ENCODE data around the gene DAAM2.

Gene DAAM2

DNA sequence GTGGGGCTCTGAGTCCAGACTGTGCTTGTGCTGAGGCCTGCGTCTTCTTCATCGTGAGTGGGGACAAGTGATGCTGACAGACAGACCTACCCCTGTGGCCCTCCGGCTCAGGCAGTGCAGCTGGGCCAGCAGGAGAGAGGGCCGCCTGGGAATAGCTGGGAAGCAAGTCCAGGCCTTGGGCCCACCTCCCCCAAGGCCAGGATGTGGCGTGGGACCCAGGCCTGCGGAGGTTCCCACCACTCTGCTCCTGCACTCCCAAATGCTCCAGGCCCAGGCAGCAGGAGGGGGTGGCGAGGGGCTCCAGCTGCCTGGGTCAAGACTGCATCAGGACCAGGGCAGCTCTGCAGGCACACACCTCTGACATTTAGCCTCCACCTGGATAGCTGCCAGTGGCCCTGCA lies 38.3 kb downstream of the DAAM2 start:
- CTCF ChIA-PET = no interaction called here
- TF ChIP-seq ARNT (IDR thresholded peaks at IDR 0.05) = no peak
- TF ChIP-seq NFRKB (IDR thresholded peaks at IDR 0.05) = no peak
- no peak for TF ChIP-seq SUZ12 (IDR thresholded peaks at IDR 0.05)
- TF ChIP-seq L3MBTL2 (conservative IDR thresholded peaks at IDR 0.05) = no peak
- TF ChIP-seq FOXA1 (IDR thresholded peaks at IDR 0.05) = no peak
- no peak for TF ChIP-seq LEF1 (IDR thresholded peaks at IDR 0.05; ENCODE audit: borderline replicate concordance)

DNA sequence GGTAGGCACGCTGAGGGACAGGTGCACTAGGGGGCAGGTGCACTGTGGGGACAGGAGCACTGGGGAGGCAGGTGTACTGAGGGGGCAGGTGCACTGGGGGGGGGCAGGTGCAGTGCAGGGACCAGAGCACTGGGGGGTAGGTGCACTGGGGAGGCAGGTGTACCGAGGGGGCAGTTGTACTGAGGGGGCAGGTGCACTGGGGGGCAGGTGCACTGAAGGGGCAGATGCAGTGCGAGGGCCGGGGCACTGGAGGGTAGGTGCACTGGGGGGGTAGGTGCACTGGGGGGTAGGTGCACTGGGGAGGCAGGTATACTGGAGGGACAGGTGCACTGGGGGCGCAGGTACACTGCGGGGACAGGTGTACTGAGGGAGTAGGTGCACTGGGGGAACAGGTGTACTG lies 39.5 kb downstream of the DAAM2 start:
- TF ChIP-seq ELF4 (IDR thresholded peaks at IDR 0.05) (no peak), TARDBP (IDR thresholded peaks at IDR 0.05) (no peak), BHLHE40 (IDR thresholded peaks at IDR 0.05; ENCODE audit: borderline replicate concordance) (no peak), HDGF (IDR thresholded peaks at IDR 0.05; ENCODE audit: borderline replicate concordance) (no peak), NFRKB (IDR thresholded peaks at IDR 0.05) (no peak), LEF1 (IDR thresholded peaks at IDR 0.05; ENCODE audit: borderline replicate concordance) (no peak), FOXK2 (IDR thresholded peaks at IDR 0.05) (no peak), FOXM1 (IDR thresholded peaks at IDR 0.05; ENCODE audit: borderline replicate concordance) (no peak), SP1 (IDR thresholded peaks at IDR 0.05) (no peak), FOXA1 (IDR thresholded peaks at IDR 0.05) (no peak), SUZ12 (IDR thresholded peaks at IDR 0.05) (no peak), ZNF384 (IDR thresholded peaks at IDR 0.05) (no peak), L3MBTL2 (conservative IDR thresholded peaks at IDR 0.05) (no peak), PKNOX1 (IDR thresholded peaks at IDR 0.05) (no peak)
- CTCF ChIA-PET = no interaction called here
- no peak for DNase-seq (ENCODE audit: extremely low spot score)
- POLR2A ChIA-PET = no interaction called here

More for the DNA sequence above, 38.3 kb downstream of the DAAM2 start:
- POLR2A ChIA-PET = no interaction called here
- DNase-seq (ENCODE audit: extremely low spot score) = no peak

DNA sequence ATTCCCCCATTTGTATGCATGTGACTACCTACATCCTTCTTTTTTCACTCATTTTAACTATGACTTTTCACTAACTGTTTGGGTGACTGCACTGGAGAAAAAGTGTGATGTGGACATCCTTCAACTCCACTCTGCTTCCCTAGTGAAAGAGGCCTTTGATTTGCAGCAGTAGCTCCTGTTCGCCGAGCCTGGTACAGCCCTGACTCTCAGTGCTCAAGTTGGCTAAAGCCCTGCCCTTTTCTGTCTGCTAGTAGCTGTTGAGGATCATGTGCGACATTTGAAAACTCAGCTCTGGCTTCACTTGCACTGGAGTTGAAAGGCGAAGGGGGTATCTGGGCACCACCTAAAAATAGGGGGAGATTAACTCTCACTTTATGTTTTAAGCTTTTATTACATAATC lies 42.1 kb downstream of the DAAM2 start:
- ChIA-PET CTCF (no interaction called here), POLR2A (no interaction called here)
- no peak for DNase-seq (ENCODE audit: extremely low spot score)
- TF ChIP-seq TARDBP (IDR thresholded peaks at IDR 0.05) = no peak
- no peak for TF ChIP-seq SP1 (IDR thresholded peaks at IDR 0.05)
- no peak for TF ChIP-seq SUZ12 (IDR thresholded peaks at IDR 0.05)
- TF ChIP-seq BHLHE40 (IDR thresholded peaks at IDR 0.05; ENCODE audit: borderline replicate concordance) = no peak
- no peak for TF ChIP-seq FOXM1 (IDR thresholded peaks at IDR 0.05; ENCODE audit: borderline replicate concordance)
- no peak for TF ChIP-seq HDGF (IDR thresholded peaks at IDR 0.05; ENCODE audit: borderline replicate concordance)
- no peak for TF ChIP-seq PKNOX1 (IDR thresholded peaks at IDR 0.05)
- no peak for TF ChIP-seq ELF4 (IDR thresholded peaks at IDR 0.05)
- TF ChIP-seq ARNT (IDR thresholded peaks at IDR 0.05) = no peak

DNA sequence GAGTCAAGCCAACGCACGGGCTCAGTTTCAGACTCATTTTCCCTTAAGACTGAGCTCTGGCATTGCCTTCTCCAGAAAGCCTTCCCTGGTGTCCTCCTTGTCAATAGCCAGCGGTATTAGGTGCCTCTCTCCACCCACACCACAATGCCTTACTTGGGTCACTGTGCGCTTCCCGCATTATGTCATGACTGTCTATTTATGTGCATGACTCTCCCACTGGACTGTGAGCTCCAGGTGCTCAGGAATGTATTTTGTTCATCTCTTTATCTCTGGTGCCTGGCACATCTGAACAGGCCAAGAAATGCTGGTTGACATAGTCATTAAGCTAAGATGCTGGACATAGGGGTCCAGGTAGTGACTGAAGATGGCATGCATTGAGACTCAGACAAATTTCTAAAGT lies 42.7 kb downstream of the DAAM2 start:
- DNase-seq (ENCODE audit: extremely low spot score) = no peak
- TF ChIP-seq ELF4 (IDR thresholded peaks at IDR 0.05) (no peak), ARNT (IDR thresholded peaks at IDR 0.05) (no peak), LEF1 (IDR thresholded peaks at IDR 0.05; ENCODE audit: borderline replicate concordance) (no peak), CTBP1 (IDR thresholded peaks at IDR 0.05; ENCODE audit: borderline replicate concordance) (no peak), L3MBTL2 (conservative IDR thresholded peaks at IDR 0.05) (no peak)
- CTCF ChIA-PET = no interaction called here
- POLR2A ChIA-PET = no interaction called here

GRCh38 chr6:39835821-39836295 lies 43.7 kb downstream of the DAAM2 start:
- ChIA-PET CTCF (no interaction called here), POLR2A (no interaction called here)
- DNase-seq (ENCODE audit: extremely low spot score) = no peak
- no peak for TF ChIP-seq NFRKB (IDR thresholded peaks at IDR 0.05)
- no peak for TF ChIP-seq ELF4 (IDR thresholded peaks at IDR 0.05)
- no peak for TF ChIP-seq SUZ12 (IDR thresholded peaks at IDR 0.05)
- no peak for TF ChIP-seq SP1 (IDR thresholded peaks at IDR 0.05)
- TF ChIP-seq LEF1 (IDR thresholded peaks at IDR 0.05; ENCODE audit: borderline replicate concordance) = no peak
- TF ChIP-seq FOXK2 (IDR thresholded peaks at IDR 0.05) = no peak
- no peak for TF ChIP-seq L3MBTL2 (conservative IDR thresholded peaks at IDR 0.05)
- TF ChIP-seq FOXM1 (IDR thresholded peaks at IDR 0.05; ENCODE audit: borderline replicate concordance) = no peak
- no peak for TF ChIP-seq BHLHE40 (IDR thresholded peaks at IDR 0.05; ENCODE audit: borderline replicate concordance)
- no peak for TF ChIP-seq HDGF (IDR thresholded peaks at IDR 0.05; ENCODE audit: borderline replicate concordance)
- TF ChIP-seq TARDBP (IDR thresholded peaks at IDR 0.05) = no peak

- no peak for DNase-seq (ENCODE audit: extremely low spot score)
- ChIA-PET CTCF (no interaction called here), POLR2A (no interaction called here)
- TF ChIP-seq FOXA1 (IDR thresholded peaks at IDR 0.05) (no peak), FOXK2 (IDR thresholded peaks at IDR 0.05) (no peak), HDGF (IDR thresholded peaks at IDR 0.05; ENCODE audit: borderline replicate concordance) (no peak), BHLHE40 (IDR thresholded peaks at IDR 0.05; ENCODE audit: borderline replicate concordance) (no peak), SUZ12 (IDR thresholded peaks at IDR 0.05) (no peak), ELF4 (IDR thresholded peaks at IDR 0.05) (no peak), SP1 (IDR thresholded peaks at IDR 0.05) (no peak), NFRKB (IDR thresholded peaks at IDR 0.05) (no peak), TARDBP (IDR thresholded peaks at IDR 0.05) (no peak), ZNF384 (IDR thresholded peaks at IDR 0.05) (no peak), LEF1 (IDR thresholded peaks at IDR 0.05; ENCODE audit: borderline replicate concordance) (no peak), CTBP1 (IDR thresholded peaks at IDR 0.05; ENCODE audit: borderline replicate concordance) (no peak), ARNT (IDR thresholded peaks at IDR 0.05) (no peak), L3MBTL2 (conservative IDR thresholded peaks at IDR 0.05) (no peak), PKNOX1 (IDR thresholded peaks at IDR 0.05) (no peak), FOXM1 (IDR thresholded peaks at IDR 0.05; ENCODE audit: borderline replicate concordance) (no peak)
Observed at GRCh38 chr6:39836606-39837005, 44.4 kb downstream of the DAAM2 start.

- CTCF ChIA-PET = no interaction called here
- no peak for TF ChIP-seq NFRKB (IDR thresholded peaks at IDR 0.05)
- TF ChIP-seq L3MBTL2 (conservative IDR thresholded peaks at IDR 0.05) = no peak
- no peak for TF ChIP-seq SUZ12 (IDR thresholded peaks at IDR 0.05)
- TF ChIP-seq HDGF (IDR thresholded peaks at IDR 0.05; ENCODE audit: borderline replicate concordance) = no peak
- no peak for TF ChIP-seq ARNT (IDR thresholded peaks at IDR 0.05)
- no peak for TF ChIP-seq FOXK2 (IDR thresholded peaks at IDR 0.05)
- TF ChIP-seq BHLHE40 (IDR thresholded peaks at IDR 0.05; ENCODE audit: borderline replicate concordance) = no peak
- TF ChIP-seq FOXA1 (IDR thresholded peaks at IDR 0.05) = no peak
- no peak for TF ChIP-seq CTBP1 (IDR thresholded peaks at IDR 0.05; ENCODE audit: borderline replicate concordance)
- POLR2A ChIA-PET = no interaction called here
- no peak for DNase-seq (ENCODE audit: extremely low spot score)
Observed at GRCh38 chr6:39839445-39839844, 47.3 kb downstream of the DAAM2 start.
